Measurements from ENCODE around the gene RS1. TPM values are rescaled to one million over a fixed set of nuclear protein-coding genes. Genes with fewer than 3 reads are reported as not detected.

The RS1 gene
- total RNA-seq, 3 donors from 2014 or later, result not detected

GRCh38 chrX:18643853-18644252 is 28.1 kb downstream of the RS1 start:
- intact Hi-C loops (cut with DNase I; ENCODE audit: low total_unique reads), result no loop called here

GRCh38 chrX:18643243-18643642 is 28.7 kb downstream of the RS1 start:
- H3K36me3 ChIP-seq, result no peaks in the 10 kb centered on the region
- H3K4me3 ChIP-seq, result no peak overlapping the region
- H3K27me3 ChIP-seq, result peaks cover 0 to 18% of the 10 kb centered on the region in 2 donors
- H3K9me3 ChIP-seq, result no peaks in the 10 kb centered on the region
- no peaks in the 10 kb centered on the region for H3K4me1 ChIP-seq
- no peak overlapping the region for H3K27ac ChIP-seq
- TF ChIP-seq POLR2A (IDR thresholded peaks at IDR 0.05), result no peak
- TF ChIP-seq CTCF (IDR thresholded peaks at IDR 0.05), result no peak
- no peak for TF ChIP-seq POLR2AphosphoS5 (IDR thresholded peaks at IDR 0.05)
- DNase-seq (ENCODE audit: low spot score in 2 of 2), result no peak
- intact Hi-C loops (cut with DNase I; ENCODE audit: low total_unique reads), result no loop called here

More at GRCh38 chrX:18643853-18644252, 28.1 kb downstream of the RS1 start:
- no peaks in the 10 kb centered on the region for H3K36me3 ChIP-seq
- no peaks in the 10 kb centered on the region for H3K9me3 ChIP-seq
- no peak for DNase-seq (ENCODE audit: low spot score in 2 of 2)
- TF ChIP-seq POLR2AphosphoS5 (IDR thresholded peaks at IDR 0.05), result no peak
- TF ChIP-seq POLR2A (IDR thresholded peaks at IDR 0.05), result no peak
- no peak for TF ChIP-seq CTCF (IDR thresholded peaks at IDR 0.05)
- no peak overlapping the region for H3K27ac ChIP-seq
- H3K4me1 ChIP-seq, result no peaks in the 10 kb centered on the region
- H3K27me3 ChIP-seq, result peaks cover 0 to 18% of the 10 kb centered on the region in 2 donors
- H3K4me3 ChIP-seq, result no peak overlapping the region

- H3K27me3 ChIP-seq, result peaks cover 0 to 6% of the 10 kb centered on the region in 2 donors
- no peak for DNase-seq (ENCODE audit: low spot score in 2 of 2)
- no peaks in the 10 kb centered on the region for H3K4me1 ChIP-seq
- intact Hi-C loops (cut with DNase I; ENCODE audit: low total_unique reads), result no loop called here
- H3K27ac ChIP-seq, result no peak overlapping the region
- H3K4me3 ChIP-seq, result no peak overlapping the region
- TF ChIP-seq CTCF (IDR thresholded peaks at IDR 0.05), result no peak
- no peaks in the 10 kb centered on the region for H3K36me3 ChIP-seq
- H3K9me3 ChIP-seq, result peaks cover 0 to 4% of the 10 kb centered on the region in 2 donors
These were observed 31.2 kb downstream of the RS1 start for GRCh38 chrX:18640686-18641085.

GRCh38 chrX:18639280-18639679 is 32.6 kb downstream of the RS1 start:
- Histone ChIP-seq H3K9me3 (peaks cover 0 to 6% of the 10 kb centered on the region in 2 donors), H3K27me3 (no peaks in the 10 kb centered on the region), H3K36me3 (no peaks in the 10 kb centered on the region), H3K4me1 (no peaks in the 10 kb centered on the region), H3K27ac (no peak overlapping the region), H3K4me3 (no peak overlapping the region)
- intact Hi-C loops (cut with DNase I; ENCODE audit: low total_unique reads), result no loop called here
- DNase-seq (ENCODE audit: low spot score in 2 of 2), result no peak
- TF ChIP-seq POLR2AphosphoS5 (IDR thresholded peaks at IDR 0.05), result no peak
- TF ChIP-seq CTCF (IDR thresholded peaks at IDR 0.05), result no peak
- no peak for TF ChIP-seq POLR2A (IDR thresholded peaks at IDR 0.05)

- intact Hi-C loops (cut with DNase I; ENCODE audit: low total_unique reads), result no loop called here
- no peak overlapping the region for H3K27ac ChIP-seq
These were observed 33.5 kb downstream of the RS1 start for GRCh38 chrX:18638398-18638797.

More at GRCh38 chrX:18638398-18638797, 33.5 kb downstream of the RS1 start:
- Histone ChIP-seq H3K36me3 (no peaks in the 10 kb centered on the region), H3K27me3 (no peaks in the 10 kb centered on the region), H3K4me1 (no peaks in the 10 kb centered on the region), H3K4me3 (no peak overlapping the region), H3K9me3 (peaks cover 0 to 6% of the 10 kb centered on the region in 2 donors)
- DNase-seq (ENCODE audit: low spot score in 2 of 2), result no peak
- TF ChIP-seq POLR2A (IDR thresholded peaks at IDR 0.05), result no peak
- TF ChIP-seq POLR2AphosphoS5 (IDR thresholded peaks at IDR 0.05), result no peak
- no peak for TF ChIP-seq CTCF (IDR thresholded peaks at IDR 0.05)
